HG03378 (cell line): ENCODE results near the gene C1orf174.

Experiments
- ATAC-seq: cut with Tn5 transposase; IDR thresholded peaks from one replicate; pipeline ENCODE4 v1.9.1; 2021; ENCODE audit warnings: mild to moderate bottlenecking, moderate library complexity; ENCODE audit not compliant: unreplicated experiment

The C1orf174 gene

GRCh38 chr1:3876716-3877115 lies 23.4 kb downstream of the C1orf174 start:
- no peak for ATAC-seq

- no peak for ATAC-seq
Measured at GRCh38 chr1:3874736-3875135, 25.3 kb downstream of the C1orf174 start.

GRCh38 chr1:3872546-3872945 lies 27.5 kb downstream of the C1orf174 start:
- no peak for ATAC-seq

GRCh38 chr1:3871451-3871805 lies 28.6 kb downstream of the C1orf174 start:
- ATAC-seq = no peak

GRCh38 chr1:3869751-3870301 lies 30.2 kb downstream of the C1orf174 start:
- ATAC-seq = no peak

GRCh38 chr1:3868464-3869006 lies 31.5 kb downstream of the C1orf174 start:
- ATAC-seq = no peak

- no peak for ATAC-seq
Measured at GRCh38 chr1:3865606-3866160, 34.4 kb downstream of the C1orf174 start.

GRCh38 chr1:3864884-3865283 lies 35.2 kb downstream of the C1orf174 start:
- no peak for ATAC-seq

GRCh38 chr1:3863231-3863935 lies 36.7 kb downstream of the C1orf174 start:
- ATAC-seq = no peak

- no peak for ATAC-seq
Measured at GRCh38 chr1:3858231-3858981, 41.7 kb downstream of the C1orf174 start.

GRCh38 chr1:3857791-3858129 lies 42.3 kb downstream of the C1orf174 start:
- no peak for ATAC-seq

GRCh38 chr1:3856923-3857790 lies 42.9 kb downstream of the C1orf174 start, which contains the start of the genes CEP104 and DFFB:
TSS of gene CEP104 (minus strand) at chr1:3857211. CDS start at chr1:3852407, 4,804 bp downstream.
TSS of gene DFFB (plus strand) at chr1:3857476. CDS start at chr1:3857604, 128 bp downstream.
- ATAC-seq = peak; percentile 86

GRCh38 chr1:3852711-3853485 lies 47.2 kb downstream of the C1orf174 start:
- ATAC-seq = no peak

GRCh38 chr1:3852091-3852490 lies 48.0 kb downstream of the C1orf174 start:
- ATAC-seq = no peak

- no peak for ATAC-seq
Measured at GRCh38 chr1:3851292-3851691, 48.8 kb downstream of the C1orf174 start.

GRCh38 chr1:3850857-3851256 lies 49.2 kb downstream of the C1orf174 start:
- ATAC-seq = no peak

GRCh38 chr1:3847081-3847480 lies 53.0 kb downstream of the C1orf174 start:
- ATAC-seq = no peak

GRCh38 chr1:3846541-3846940 lies 53.5 kb downstream of the C1orf174 start:
- ATAC-seq = no peak

- no peak for ATAC-seq
Measured at GRCh38 chr1:3842912-3843311, 57.2 kb downstream of the C1orf174 start.

GRCh38 chr1:3841491-3841890 lies 58.6 kb downstream of the C1orf174 start:
- ATAC-seq = no peak
